ENCODE measurements around the gene SSR3.

DNA sequence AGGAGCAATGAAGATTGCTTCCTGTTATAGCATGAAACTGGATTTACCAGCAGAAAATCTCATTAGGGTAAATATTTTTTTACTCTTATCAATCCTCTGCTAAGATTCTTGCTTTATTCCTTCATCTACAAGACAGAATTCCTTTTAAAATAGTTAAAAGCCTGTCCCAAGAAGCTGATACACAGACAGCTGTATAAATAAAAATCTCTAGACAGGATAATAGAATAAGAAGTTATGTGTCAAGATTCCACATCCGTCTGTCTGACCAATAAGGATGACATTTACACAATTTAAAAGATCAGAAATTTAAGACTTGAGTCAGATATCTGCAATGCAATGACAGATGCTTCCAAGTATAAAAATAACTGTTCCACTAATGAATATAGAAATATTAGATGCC lies 57.6 kb downstream of the SSR3 start:
- no peak for TF ChIP-seq CTCF (conservative IDR thresholded peaks at IDR 0.05; ENCODE audit: low read depth, low read length)
- TF ChIP-seq EZH2 (IDR thresholded peaks at IDR 0.05; ENCODE audit: low read length, unreplicated experiment): no peak
- no peak for TF ChIP-seq EZH2phosphoT487 (IDR thresholded peaks at IDR 0.05; ENCODE audit: borderline replicate concordance, low read length)
